Mesenchymal stem cell (in vitro differentiated cells and primary cell): ENCODE results near the gene CTAGE6.
"Not testable (repeated sequence)": the region's sequence is repeated elsewhere in the genome, so short reads cannot be mapped to it uniquely, and the experiment has no call there.

Source experiments
- DNase-seq: peaks from one replicate; pipeline ENCODE4 v3.0.0-alpha.2; 2013
- H2AFZ ChIP-seq: one replicate; pipeline ENCODE4 v1.6.1; 2013; ENCODE audit warnings: low read depth, mild to moderate bottlenecking, control low read depth, inconsistent platforms, low read length, moderate library complexity
- H2AK5ac ChIP-seq: 2 replicates; pipeline ENCODE4 v1.6.1; 2013; ENCODE audit warnings: low read length, moderate library complexity, mild to moderate bottlenecking, inconsistent platforms; ENCODE audit not compliant: severe bottlenecking
- H2BK120ac ChIP-seq: one replicate; pipeline ENCODE4 v1.6.1; 2013; ENCODE audit warnings: low read depth, mild to moderate bottlenecking, inconsistent platforms, low read length, moderate library complexity
- H2BK12ac ChIP-seq, 2 experiments: one replicate each; pipeline ENCODE4 v1.6.1; 2013; ENCODE audit warnings: inconsistent platforms in 2 of 2, low read length in 2 of 2, mild to moderate bottlenecking in 2 of 2, moderate library complexity in 2 of 2, control low read depth in 1 of 2
- H2BK15ac ChIP-seq: one replicate; pipeline ENCODE4 v1.6.1; 2013; ENCODE audit warnings: mild to moderate bottlenecking, low read depth, inconsistent platforms; ENCODE audit not compliant: poor library complexity, severe bottlenecking
- H2BK5ac ChIP-seq: 2 replicates; pipeline ENCODE4 v1.6.1; 2013; ENCODE audit warnings: low read depth, mild to moderate bottlenecking, low read length, control low read depth, inconsistent platforms; ENCODE audit not compliant: poor library complexity, severe bottlenecking
- H3K14ac ChIP-seq, 2 experiments: one replicate each; pipeline ENCODE4 v1.6.1; 2013; ENCODE audit warnings: inconsistent platforms in 2 of 2, low read length in 2 of 2, control low read depth in 1 of 2, mild to moderate bottlenecking in 1 of 2, moderate library complexity in 1 of 2
- H3K18ac ChIP-seq, 2 experiments: one replicate each; pipeline ENCODE4 v1.6.1; 2013; ENCODE audit warnings: inconsistent platforms in 2 of 2, low read length in 2 of 2, control low read depth in 1 of 2, low read depth in 1 of 2, mild to moderate bottlenecking in 1 of 2
- H3K23ac ChIP-seq, 2 experiments: one replicate each; pipeline ENCODE4 v1.6.1; 2013; ENCODE audit warnings: inconsistent platforms in 2 of 2, low read length in 2 of 2, mild to moderate bottlenecking in 2 of 2, moderate library complexity in 2 of 2, control low read depth in 1 of 2
- H3K27ac ChIP-seq: 2 replicates; pipeline ENCODE4 v1.5.1; 2013; ENCODE audit warnings: mild to moderate bottlenecking, moderate library complexity, low read length, control low read depth, inconsistent platforms; ENCODE audit not compliant: poor library complexity, severe bottlenecking
- H3K27me3 ChIP-seq, 2 experiments: 2 replicates each; pipeline versions ENCODE4 v1.6.1 to v1.7.0; 2013; ENCODE audit warnings: low read length in 2 of 2, mild to moderate bottlenecking in 2 of 2, moderate library complexity in 2 of 2, control low read depth in 1 of 2, inconsistent platforms in 1 of 2; ENCODE audit not compliant: control insufficient read depth in 1 of 2, insufficient read depth in 1 of 2
- H3K36me3 ChIP-seq, 2 experiments: 2 replicates each; pipeline versions ENCODE4 v1.6.1 to v1.7.0; 2013; ENCODE audit warnings: low read length in 2 of 2, control low read depth in 1 of 2, inconsistent platforms in 1 of 2, low read depth in 1 of 2, mild to moderate bottlenecking in 1 of 2; ENCODE audit not compliant: insufficient read depth in 2 of 2, control insufficient read depth in 1 of 2
- H3K4ac ChIP-seq, 2 experiments: one replicate each; pipeline ENCODE4 v1.6.1; 2013; ENCODE audit warnings: inconsistent platforms in 2 of 2, low read length in 2 of 2, mild to moderate bottlenecking in 2 of 2, moderate library complexity in 2 of 2, control low read depth in 1 of 2, low read depth in 1 of 2
- H3K4me1 ChIP-seq: 2 replicates; pipeline ENCODE4 v1.6.1; 2013; ENCODE audit warnings: low read depth, low read length, control low read depth; ENCODE audit not compliant: control insufficient read depth, insufficient read depth
- H3K4me2 ChIP-seq: 2 replicates; pipeline ENCODE4 v1.6.1; 2013; ENCODE audit warnings: low read length, mild to moderate bottlenecking, inconsistent platforms; ENCODE audit not compliant: poor library complexity, severe bottlenecking
- H3K4me3 ChIP-seq, 2 experiments: 2 replicates each; pipeline versions ENCODE4 v1.5.1 to v1.7.0; 2013; ENCODE audit warnings: low read length in 2 of 2, mild to moderate bottlenecking in 2 of 2, control low read depth in 1 of 2, low read depth in 1 of 2; ENCODE audit not compliant: insufficient read depth in 1 of 2
- H3K79me1 ChIP-seq: replicated peaks from 2 replicates; pipeline ENCODE4 v1.6.1; 2013; ENCODE audit warnings: mild to moderate bottlenecking, control low read depth, low read length, inconsistent platforms; ENCODE audit not compliant: poor library complexity, severe bottlenecking
- H3K9ac ChIP-seq: 2 replicates; pipeline ENCODE4 v1.7.0; 2013; ENCODE audit warnings: mild to moderate bottlenecking, low read length, moderate library complexity
- H3K9me3 ChIP-seq: 2 replicates; pipeline ENCODE4 v1.7.0; 2013; ENCODE audit warnings: mild to moderate bottlenecking, low read length; ENCODE audit not compliant: control insufficient read depth
- H4K8ac ChIP-seq: one replicate; pipeline ENCODE4 v1.6.1; 2013; ENCODE audit warnings: inconsistent platforms, mild to moderate bottlenecking, low read length, moderate library complexity
- H4K91ac ChIP-seq: one replicate; pipeline ENCODE4 v1.6.1; 2013; ENCODE audit warnings: mild to moderate bottlenecking, low read length, inconsistent platforms
- WGBS: methylation state at CpG from one replicate; pipeline ENCODE4 v1.1.7; 2013; ENCODE audit warnings: mixed read lengths; 5-methylcytosine and 5-hydroxymethylcytosine counted together

CTAGE6 gene

GRCh38 chr7:143772738-143773468, 15.4 kb upstream of the CTAGE6 start:
- H4K91ac ChIP-seq, H3K27ac ChIP-seq, H3K23ac ChIP-seq, H3K9me3 ChIP-seq, H2BK12ac ChIP-seq, H3K4me1 ChIP-seq, H3K79me1 ChIP-seq, H2BK120ac ChIP-seq, H3K4ac ChIP-seq, H2AFZ ChIP-seq, H3K14ac ChIP-seq, H2BK15ac ChIP-seq, H3K36me3 ChIP-seq, H3K18ac ChIP-seq, H3K27me3 ChIP-seq, H2BK5ac ChIP-seq, DNase-seq, H2AK5ac ChIP-seq, H4K8ac ChIP-seq, H3K9ac ChIP-seq, H3K4me3 ChIP-seq, H3K4me2 ChIP-seq: not testable (repeated sequence)
- WGBS: no CpG with 5 or more reads among the region's 5 CpGs

DNA sequence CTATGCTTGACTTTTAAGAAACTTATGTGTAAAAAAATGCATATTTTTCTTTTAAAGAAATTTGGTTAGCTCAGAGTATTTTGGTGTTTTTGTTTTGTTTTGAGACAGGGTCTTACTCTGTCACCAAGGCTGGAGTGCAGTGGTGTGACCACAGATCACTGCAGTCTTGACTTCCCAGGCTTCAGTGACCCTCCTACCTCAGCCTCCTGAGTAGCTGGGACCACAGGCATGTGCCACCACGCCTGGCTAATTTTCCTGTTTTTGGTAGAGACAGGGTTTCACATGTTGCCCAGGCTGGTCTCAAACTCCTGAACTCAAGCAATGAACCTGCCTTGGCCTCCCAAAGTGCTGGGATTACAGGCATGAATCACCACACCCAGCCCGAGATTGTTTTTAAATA, 10.0 kb upstream of the CTAGE6 start:
- 67% methylated on average over 1 of the region's 2 CpGs for WGBS
- H2BK12ac ChIP-seq: not testable (repeated sequence)

GRCh38 chr7:143765678-143766077, 8.2 kb upstream of the CTAGE6 start:
- not testable (repeated sequence) for H2AK5ac ChIP-seq, H4K91ac ChIP-seq, H2AFZ ChIP-seq, H3K27me3 ChIP-seq, H3K9me3 ChIP-seq, H3K18ac ChIP-seq, H2BK120ac ChIP-seq, H2BK5ac ChIP-seq, H3K27ac ChIP-seq, H3K79me1 ChIP-seq, DNase-seq, H3K23ac ChIP-seq, H3K36me3 ChIP-seq, H3K4me3 ChIP-seq, H2BK12ac ChIP-seq, H3K4me1 ChIP-seq, H3K14ac ChIP-seq, H3K4me2 ChIP-seq, H3K4ac ChIP-seq, H2BK15ac ChIP-seq, H4K8ac ChIP-seq, H3K9ac ChIP-seq
- no CpG with 5 or more reads among the region's 5 CpGs for WGBS

More for the DNA sequence above, 10.0 kb upstream of the CTAGE6 start:
- H3K4me3 ChIP-seq, H3K27ac ChIP-seq, H4K91ac ChIP-seq, H3K79me1 ChIP-seq, H3K4ac ChIP-seq, H2AFZ ChIP-seq, H3K27me3 ChIP-seq, H2BK120ac ChIP-seq, H2BK15ac ChIP-seq, H4K8ac ChIP-seq, H3K18ac ChIP-seq, H3K4me1 ChIP-seq, H3K9me3 ChIP-seq, H2AK5ac ChIP-seq, H3K36me3 ChIP-seq, H3K4me2 ChIP-seq, DNase-seq, H3K23ac ChIP-seq, H3K9ac ChIP-seq, H2BK5ac ChIP-seq, H3K14ac ChIP-seq: not testable (repeated sequence)

DNA sequence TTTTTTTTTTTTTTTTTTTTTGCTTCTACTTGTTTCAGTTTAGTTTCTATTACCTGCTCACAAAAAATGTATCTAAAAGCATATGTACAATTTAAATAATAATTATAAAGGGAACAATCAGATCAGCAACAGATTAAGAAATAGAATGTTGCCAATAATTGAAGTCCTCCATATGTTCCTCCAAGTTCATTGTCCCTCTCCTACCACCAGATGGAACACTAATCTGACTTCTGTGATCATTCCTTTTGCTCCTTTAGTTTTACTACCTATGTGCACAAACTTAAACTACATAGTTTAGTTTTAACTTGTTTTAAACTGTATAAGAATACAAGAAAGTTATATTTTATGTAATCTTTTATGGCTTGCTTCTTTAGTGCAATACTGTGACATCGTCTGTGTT, 5.6 kb upstream of the CTAGE6 start:
- not testable (repeated sequence) for H3K4me3 ChIP-seq

More for the DNA sequence above, 5.6 kb upstream of the CTAGE6 start:
- H3K4me1 ChIP-seq, H3K79me1 ChIP-seq, H2AK5ac ChIP-seq, H2AFZ ChIP-seq, H4K91ac ChIP-seq, H2BK5ac ChIP-seq, H3K9me3 ChIP-seq, H4K8ac ChIP-seq, H3K27ac ChIP-seq, H3K4me2 ChIP-seq, H2BK15ac ChIP-seq, H2BK12ac ChIP-seq, DNase-seq, H3K18ac ChIP-seq, H3K9ac ChIP-seq, H3K4ac ChIP-seq, H2BK120ac ChIP-seq, H3K23ac ChIP-seq, H3K14ac ChIP-seq, H3K36me3 ChIP-seq, H3K27me3 ChIP-seq: not testable (repeated sequence)
- no CpG with 5 or more reads among the region's 1 CpG for WGBS
